ENCODE measurements around the gene COL1A1. TPM values are rescaled to one million over a fixed set of nuclear protein-coding genes. Genes with fewer than 3 reads are reported as not detected.

The COL1A1 gene
- total RNA-seq, 1 donor from 2014 or later: 6,804 TPM

DNA sequence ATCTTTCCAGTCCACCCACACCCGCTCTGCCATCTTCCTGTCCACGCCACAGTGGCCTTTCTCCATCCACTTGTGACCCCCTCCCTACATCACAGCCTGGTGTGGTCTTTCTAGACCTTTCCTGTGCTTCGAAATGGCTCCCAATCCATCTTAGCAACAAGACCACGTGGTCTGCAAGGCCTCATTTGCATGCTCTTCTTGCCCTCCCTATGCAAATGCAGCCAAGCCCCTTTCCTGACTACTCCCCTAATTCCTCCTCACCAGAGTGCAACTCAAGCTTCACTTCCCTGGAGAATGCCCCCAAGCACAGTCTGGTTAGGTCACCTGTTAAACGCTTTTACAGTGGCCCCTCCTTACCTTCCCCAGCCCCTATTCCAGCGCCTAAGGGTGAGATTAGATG is 57.1 kb downstream of the COL1A1 start:
- DNase-seq (ENCODE audit: low spot score): no peak

DNA sequence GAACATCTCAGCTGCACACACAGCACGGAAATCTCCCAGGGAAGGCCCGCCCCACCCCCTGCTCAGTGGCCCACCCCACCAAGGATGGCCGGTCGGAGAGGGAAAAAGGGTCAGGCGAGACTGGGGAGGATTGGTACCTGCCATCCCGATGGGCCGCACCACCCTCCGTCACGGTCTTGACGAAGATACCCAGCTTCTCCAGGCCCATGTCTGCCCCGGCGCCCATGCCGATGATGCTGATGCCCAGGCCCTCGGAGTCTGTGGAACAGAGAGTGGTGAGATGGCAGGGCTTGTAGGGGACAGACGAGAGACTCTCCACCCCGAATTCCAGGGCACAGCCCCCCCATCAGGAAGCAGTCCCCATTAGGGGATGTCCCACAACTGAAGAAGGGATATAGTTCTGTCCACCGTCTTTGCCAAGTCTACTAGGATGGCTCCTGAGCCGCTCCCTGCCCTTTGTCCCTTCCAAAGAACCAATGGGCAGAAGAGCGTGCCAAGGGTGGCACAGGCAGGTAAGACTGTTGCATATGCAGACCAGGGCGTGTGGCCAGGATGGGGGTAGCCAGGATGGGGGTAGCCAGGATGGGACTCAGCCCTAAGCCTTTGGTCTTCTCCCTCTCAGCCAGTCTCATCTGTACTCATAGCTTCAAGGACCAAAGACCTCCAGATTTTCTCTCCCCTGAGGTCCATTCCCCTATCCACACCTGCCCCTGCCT is 57.8 kb downstream of the COL1A1 start:
- DNase-seq (ENCODE audit: low spot score): no peak

DNA sequence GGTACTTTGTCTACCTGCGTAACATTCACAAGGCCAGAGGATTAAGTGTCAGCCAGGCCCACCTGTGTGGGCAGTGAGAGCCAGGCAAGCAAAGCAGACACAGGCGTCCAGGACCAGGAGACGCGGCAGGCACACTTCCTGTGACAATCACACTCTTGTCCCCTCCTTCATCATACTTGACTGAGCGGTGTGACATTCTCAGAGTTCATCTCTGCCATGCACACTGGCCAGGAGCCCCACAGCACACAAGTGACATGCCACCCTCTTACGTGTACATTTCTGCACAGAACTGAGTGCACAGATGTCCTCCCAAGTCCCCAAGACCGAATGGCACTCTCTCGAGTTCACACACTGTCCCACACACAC is 59.7 kb downstream of the COL1A1 start:
- no peak for DNase-seq (ENCODE audit: low spot score)

DNA sequence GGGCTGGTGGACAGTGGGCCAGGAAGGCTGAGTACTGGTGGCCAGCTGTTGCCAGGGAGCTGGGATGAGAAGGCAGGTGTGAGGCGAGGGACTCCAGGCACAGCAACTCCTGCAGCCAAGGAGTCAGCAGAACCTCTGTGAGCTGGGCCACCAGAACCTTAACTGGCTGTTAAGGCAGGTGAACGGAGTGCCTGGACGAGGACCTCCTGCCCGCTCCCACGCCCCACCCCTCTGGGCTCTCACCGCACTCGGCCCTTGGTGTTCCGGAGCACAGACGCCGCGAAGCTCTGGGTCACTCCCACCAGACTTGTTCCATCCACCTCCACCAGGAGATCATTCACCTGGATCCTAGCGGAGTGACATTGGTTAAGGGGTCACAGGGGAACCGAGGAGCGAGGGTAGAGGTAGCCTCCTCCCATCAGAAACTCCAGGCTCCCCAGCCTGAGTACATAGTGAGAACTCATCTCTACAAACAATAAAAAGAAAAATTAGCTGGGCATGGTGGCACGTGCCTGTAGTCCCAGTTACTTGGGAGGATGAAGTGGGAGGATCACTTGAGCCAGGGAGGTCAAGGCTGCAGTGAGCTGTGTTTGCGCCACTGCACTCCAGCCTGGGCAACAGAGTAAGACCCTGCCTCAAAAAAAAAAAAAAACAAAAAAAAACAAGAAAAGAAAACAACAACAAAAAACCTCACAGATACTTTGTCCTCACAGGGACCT is 60.2 kb downstream of the COL1A1 start:
- DNase-seq (ENCODE audit: low spot score): no peak

DNA sequence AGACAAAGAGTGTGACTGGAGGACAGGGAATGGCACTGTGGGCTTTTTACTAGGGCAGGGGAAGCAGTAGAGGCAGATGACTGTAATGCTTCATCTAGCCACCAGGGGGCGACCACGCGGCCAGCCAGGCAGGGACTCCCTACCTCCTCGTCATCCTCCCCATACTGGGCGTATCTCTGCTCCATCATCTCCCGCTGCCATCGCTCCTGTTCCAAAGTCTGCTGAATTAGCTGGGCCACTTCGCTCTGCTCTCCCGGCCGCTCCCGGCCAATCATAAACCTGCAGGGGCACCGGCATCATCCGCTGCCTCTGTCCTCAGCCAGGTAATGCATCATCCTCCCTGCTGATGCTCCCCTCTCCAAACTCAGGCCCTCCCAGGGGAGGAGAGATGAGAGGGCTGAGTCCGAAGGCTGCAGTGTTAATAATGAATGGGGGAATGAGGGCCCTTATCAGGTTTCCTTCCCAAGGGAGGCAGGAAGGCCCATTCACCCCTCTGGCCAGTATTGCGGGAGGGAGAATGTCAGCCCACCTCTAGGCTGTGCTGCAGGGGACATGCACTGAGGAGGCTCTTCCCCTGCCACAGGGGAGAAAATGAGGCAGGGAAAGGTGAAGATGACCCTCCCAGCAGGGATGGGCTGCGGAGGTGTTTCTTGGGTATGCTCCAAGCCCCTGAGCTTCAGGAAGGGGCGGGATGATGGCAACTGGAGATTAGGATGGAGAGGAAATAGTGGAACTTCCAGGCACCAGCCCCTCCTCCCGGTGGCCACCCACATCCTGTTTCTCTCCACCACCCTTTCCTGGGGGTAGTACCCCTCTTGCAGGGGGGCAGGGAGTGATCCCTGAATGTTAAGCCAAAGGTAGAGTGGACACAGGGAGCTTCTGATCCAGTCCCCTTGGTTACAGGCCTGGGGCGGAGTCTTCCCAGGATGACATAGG is 61.2 kb downstream of the COL1A1 start:
- DNase-seq (ENCODE audit: low spot score): peak; percentile 61

DNA sequence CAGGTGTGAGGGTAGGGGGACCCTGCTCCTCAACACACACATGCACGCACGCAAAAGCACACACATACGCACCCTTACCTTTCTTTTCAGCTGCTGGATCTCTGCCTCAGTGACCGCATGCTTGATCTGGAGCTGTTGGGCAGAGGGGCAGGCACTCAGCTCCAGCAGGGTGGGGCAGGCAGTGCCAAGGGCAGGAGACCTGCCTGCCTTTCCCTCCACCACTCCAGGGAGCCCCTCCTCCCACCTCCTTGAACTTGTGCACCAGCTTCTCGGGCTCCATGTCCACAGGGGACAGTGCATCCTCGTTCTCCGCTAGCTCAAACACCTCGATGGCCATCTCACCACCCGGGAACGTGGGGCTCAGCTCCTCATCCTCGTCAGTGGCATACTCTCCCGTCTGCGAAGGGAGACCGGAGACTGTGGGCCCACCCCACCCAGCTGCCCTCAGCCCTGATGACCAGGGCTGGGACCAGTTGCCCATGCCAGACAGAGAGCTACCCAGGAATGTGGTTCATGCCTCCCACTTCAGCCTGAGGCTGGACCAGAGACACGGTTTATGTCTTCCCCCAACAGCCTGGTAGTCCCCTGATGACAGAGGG is 62.1 kb downstream of the COL1A1 start:
- no peak for DNase-seq (ENCODE audit: low spot score)

DNA sequence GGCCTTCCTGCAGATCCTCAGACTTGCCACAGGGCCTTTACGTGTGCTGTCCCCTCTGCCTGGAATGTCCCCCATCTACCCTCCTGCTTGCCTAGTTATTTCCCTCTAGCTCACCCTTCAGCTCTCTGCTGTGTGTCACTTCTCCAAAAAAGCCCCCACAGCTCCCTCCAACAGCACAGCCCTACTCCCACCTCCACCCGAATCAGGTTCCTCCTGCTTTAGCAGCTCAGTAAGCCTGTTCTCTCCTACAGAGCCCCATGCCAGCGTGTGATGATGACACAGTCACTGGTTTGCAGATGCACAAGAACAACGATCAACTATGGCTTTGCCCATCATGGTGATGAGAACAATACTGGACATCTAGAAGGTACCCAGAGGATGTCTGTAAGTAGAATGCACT is 64.4 kb downstream of the COL1A1 start:
- no peak for DNase-seq (ENCODE audit: low spot score)

DNA sequence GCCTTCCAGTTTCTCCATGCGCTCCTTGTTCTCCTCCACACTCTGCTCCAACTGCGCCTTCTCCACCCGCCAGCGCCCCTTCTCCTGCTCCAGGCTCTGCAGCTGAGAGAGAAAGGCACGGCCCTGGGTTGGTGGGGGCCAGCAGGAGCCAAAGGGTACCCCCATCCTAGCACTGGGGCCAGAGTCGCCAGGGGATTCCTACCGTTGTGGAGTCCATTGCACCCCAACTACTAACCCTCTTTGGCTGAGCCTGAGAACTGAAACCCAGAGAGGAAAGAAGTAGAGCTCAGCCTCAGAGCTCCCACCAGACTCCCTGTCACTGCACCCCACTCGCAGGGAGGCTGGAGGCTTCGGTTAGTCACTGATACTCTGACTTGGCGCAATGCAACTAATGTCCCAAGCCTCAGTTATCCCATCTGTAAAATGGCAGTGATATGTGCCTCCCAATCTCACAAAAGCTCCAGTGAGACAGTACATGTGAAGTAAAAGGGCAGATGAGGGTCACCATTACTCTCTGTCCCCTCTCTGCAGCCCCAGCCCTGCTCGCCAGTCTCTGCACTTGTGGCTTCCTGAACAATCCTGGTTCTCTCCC is 65.2 kb downstream of the COL1A1 start:
- no peak for DNase-seq (ENCODE audit: low spot score)

DNA sequence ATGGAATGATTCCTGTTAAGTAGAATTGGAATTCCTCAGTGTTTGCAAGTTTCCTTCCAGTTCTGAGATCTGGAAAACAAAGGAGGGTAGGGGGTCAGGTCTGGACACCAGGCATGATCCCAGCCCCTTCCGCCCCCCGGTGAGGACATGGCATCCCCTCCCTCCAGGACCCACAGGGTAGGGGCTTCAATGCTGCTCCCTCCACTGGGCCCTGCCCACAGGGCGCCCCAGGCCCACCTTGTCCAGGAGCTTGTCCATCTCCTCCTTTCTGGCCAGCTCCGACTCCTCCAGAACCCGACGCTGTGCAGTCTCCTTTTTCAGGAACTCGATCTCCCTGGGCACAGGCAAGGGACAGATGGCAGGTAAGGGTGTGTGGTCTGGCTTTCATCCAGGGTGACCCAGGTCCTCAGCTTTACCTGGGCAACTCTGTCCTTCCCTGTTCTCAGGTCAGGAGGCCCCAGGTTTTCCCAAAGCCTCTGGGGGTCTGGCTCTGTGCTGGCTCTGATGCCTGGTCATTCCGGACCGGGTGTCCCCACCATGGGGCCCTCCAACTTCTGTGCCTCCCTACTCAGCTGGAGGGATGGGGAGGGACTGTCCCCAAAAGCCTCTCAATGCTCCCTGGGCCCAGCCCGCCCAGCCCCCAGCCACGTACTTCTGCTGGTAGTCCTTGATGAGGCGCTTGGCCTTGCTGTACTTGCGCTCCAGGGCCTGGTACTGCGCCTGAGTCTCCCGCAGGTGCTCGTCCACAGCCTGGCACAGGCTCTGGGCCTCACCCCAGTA is 65.9 kb downstream of the COL1A1 start:
- no peak for DNase-seq (ENCODE audit: low spot score)

DNA sequence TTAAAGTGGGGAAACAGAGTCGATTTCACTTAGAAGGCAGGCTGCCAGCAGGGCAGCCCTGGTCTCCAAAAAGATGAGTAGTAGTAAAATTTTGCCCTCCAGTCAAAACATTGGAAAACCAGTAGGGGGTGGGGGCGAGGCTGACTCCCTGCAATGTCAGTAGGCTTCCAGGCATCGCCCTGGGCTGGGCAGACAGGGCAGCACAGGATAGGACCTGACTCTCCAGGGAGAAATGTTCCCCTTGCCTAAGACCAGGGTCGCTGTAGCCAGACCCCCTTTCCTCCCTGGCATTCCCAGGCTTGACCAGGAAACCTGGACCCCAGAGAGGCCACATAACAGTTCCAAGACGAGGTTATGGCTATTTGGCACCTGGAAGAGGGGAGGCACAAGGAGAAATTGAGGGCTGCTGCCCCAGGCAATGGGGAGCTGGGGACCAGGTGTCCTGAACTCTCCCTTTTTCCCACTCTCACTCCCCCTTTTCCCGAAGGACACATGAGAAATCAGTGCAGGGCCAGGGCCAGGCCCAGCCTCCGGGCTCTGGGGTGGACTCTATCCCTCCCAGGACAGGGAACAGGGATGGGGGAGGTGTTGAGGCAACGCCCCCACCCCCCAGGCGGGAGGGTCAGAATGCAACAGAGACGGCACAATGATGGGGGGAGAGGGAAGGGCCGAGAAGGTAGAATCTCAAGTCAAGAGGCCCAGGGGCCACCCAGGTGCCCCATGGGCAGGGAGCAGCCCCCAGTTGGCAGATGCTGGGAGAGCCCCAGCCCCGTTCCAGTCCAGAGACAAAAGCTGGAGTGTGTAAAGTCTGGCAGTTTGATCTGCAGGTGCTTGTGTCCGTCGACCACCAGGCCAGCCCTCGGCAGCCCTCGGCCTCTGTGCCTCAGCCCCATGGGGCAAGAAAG is 67.0 kb downstream of the COL1A1 start:
- no peak for DNase-seq (ENCODE audit: low spot score)

DNA sequence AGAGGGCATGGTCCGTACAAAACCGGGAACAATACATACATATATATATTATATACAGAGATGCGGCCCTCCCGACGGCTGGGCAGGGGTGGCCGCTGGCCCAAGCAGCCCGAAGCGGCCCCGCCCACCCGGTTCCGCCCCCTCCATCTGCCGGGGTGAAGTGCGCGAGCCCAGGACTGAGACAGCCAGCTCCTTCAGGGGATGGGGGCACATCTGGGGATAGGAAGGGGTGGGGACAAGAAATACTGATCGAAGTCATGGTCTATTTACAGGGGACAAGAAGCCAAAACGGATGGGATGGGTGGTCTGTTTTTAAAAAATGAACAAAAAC is 67.7 kb downstream of the COL1A1 start:
- DNase-seq (ENCODE audit: low spot score): no peak

Other genes with a start within 250 kb of the COL1A1 start
- 1.7 TPM for gene DLX4, start 232.4 kb downstream of the COL1A1 start, total RNA-seq (ENCODE audit: insufficient read depth, low replicate concordance)
- 0.72 TPM for gene DLX3, start 206.4 kb downstream of the COL1A1 start, total RNA-seq (ENCODE audit: insufficient read depth, low replicate concordance)
- gene ITGA3, start 145.5 kb downstream of the COL1A1 start, total RNA-seq (ENCODE audit: insufficient read depth, low replicate concordance): 36.8 TPM
- 37.6 TPM for gene PDK2, start 106.3 kb downstream of the COL1A1 start, total RNA-seq (ENCODE audit: insufficient read depth, low replicate concordance)
- gene SAMD14, start 71.5 kb downstream of the COL1A1 start, total RNA-seq (ENCODE audit: insufficient read depth, low replicate concordance): 5.5 TPM
- 14.2 TPM for gene PPP1R9B, start 51.0 kb downstream of the COL1A1 start, total RNA-seq (ENCODE audit: insufficient read depth, low replicate concordance)
- gene SGCA, start 35.6 kb downstream of the COL1A1 start, total RNA-seq (ENCODE audit: insufficient read depth, low replicate concordance): 31.3 TPM
- gene TMEM92, start 72.8 kb upstream of the COL1A1 start, total RNA-seq (ENCODE audit: insufficient read depth, low replicate concordance): not detected
- gene XYLT2, start 144.5 kb upstream of the COL1A1 start, total RNA-seq (ENCODE audit: insufficient read depth, low replicate concordance): 29.6 TPM
- 19.5 TPM for gene MRPL27, start 171.6 kb upstream of the COL1A1 start, total RNA-seq (ENCODE audit: insufficient read depth, low replicate concordance)
- gene EME1, start 171.6 kb upstream of the COL1A1 start, total RNA-seq (ENCODE audit: insufficient read depth, low replicate concordance): not detected
- gene LRRC59, start 195.9 kb upstream of the COL1A1 start, total RNA-seq (ENCODE audit: insufficient read depth, low replicate concordance): 56.8 TPM
- 14.9 TPM for gene ACSF2, start 224.6 kb upstream of the COL1A1 start, total RNA-seq (ENCODE audit: insufficient read depth, low replicate concordance)